ENCODE measurements around the gene PPFIA2.
A peak's percentile ranks its signal among the peaks of the same experiment; 100 is the strongest.

Gene PPFIA2

GRCh38 chr12:81633127-81633526, 126.0 kb downstream of the PPFIA2 start:
- TF ChIP-seq POLR2AphosphoS5 (IDR thresholded peaks at IDR 0.05; ENCODE audit: borderline replicate concordance, low read depth, low read length), result no peak
- H3K9ac ChIP-seq (ENCODE audit: insufficient read length), result peak overlapping the region; percentile 0
- no peak for DNase-seq (ENCODE audit: low read depth, low spot score)
- no peaks in the 10 kb centered on the region for H3K36me3 ChIP-seq (ENCODE audit: insufficient read depth, low read length)
- no peaks in the 10 kb centered on the region for H3K9me3 ChIP-seq (ENCODE audit: low read depth, low read length)
- H3K27ac ChIP-seq, result peak overlapping the region; percentile 26
- H3K4me3 ChIP-seq, result no peak overlapping the region; the same call in 1 of the 2 replicates

- Histone ChIP-seq H3K36me3 (ENCODE audit: insufficient read depth, low read length) (no peaks in the 10 kb centered on the region), H3K27ac (no peak overlapping the region), H3K9ac (ENCODE audit: insufficient read length) (no peak overlapping the region), H3K9me3 (ENCODE audit: low read depth, low read length) (no peaks in the 10 kb centered on the region), H3K4me3 (0 out of 2 replicates have a peak overlapping the region, but pooled peaks have one; percentile 27)
- DNase-seq (ENCODE audit: low read depth, low spot score), result peak; percentile 72
- no peak for TF ChIP-seq EZH2 (IDR thresholded peaks at IDR 0.05)
- no peak for TF ChIP-seq FOXP2 (optimal IDR thresholded peaks at IDR 0.05; ENCODE audit: control extremely low read depth, extremely low read length, insufficient read depth)
- no peak for TF ChIP-seq POLR2AphosphoS5 (IDR thresholded peaks at IDR 0.05; ENCODE audit: borderline replicate concordance, low read depth, low read length)
Observed at GRCh38 chr12:81627336-81628189, 131.6 kb downstream of the PPFIA2 start.

GRCh38 chr12:81626406-81626805, 132.7 kb downstream of the PPFIA2 start:
- TF ChIP-seq FOXP2 (optimal IDR thresholded peaks at IDR 0.05; ENCODE audit: control extremely low read depth, extremely low read length, insufficient read depth) (no peak), POLR2AphosphoS5 (IDR thresholded peaks at IDR 0.05; ENCODE audit: borderline replicate concordance, low read depth, low read length) (no peak), EZH2 (IDR thresholded peaks at IDR 0.05) (no peak)
- DNase-seq (ENCODE audit: low read depth, low spot score), result no peak
- no peak overlapping the region for H3K27ac ChIP-seq
- H3K36me3 ChIP-seq (ENCODE audit: insufficient read depth, low read length), result no peaks in the 10 kb centered on the region
- H3K9ac ChIP-seq (ENCODE audit: insufficient read length), result no peak overlapping the region
- H3K4me3 ChIP-seq, result no peak overlapping the region
- no peaks in the 10 kb centered on the region for H3K9me3 ChIP-seq (ENCODE audit: low read depth, low read length)

- no peak for DNase-seq (ENCODE audit: low read depth, low spot score)
- Histone ChIP-seq H3K27ac (no peak overlapping the region), H3K9ac (ENCODE audit: insufficient read length) (no peak overlapping the region), H3K36me3 (ENCODE audit: insufficient read depth, low read length) (no peaks in the 10 kb centered on the region), H3K4me3 (no peak overlapping the region), H3K9me3 (ENCODE audit: low read depth, low read length) (no peaks in the 10 kb centered on the region)
- TF ChIP-seq POLR2AphosphoS5 (IDR thresholded peaks at IDR 0.05; ENCODE audit: borderline replicate concordance, low read depth, low read length) (no peak), EZH2 (IDR thresholded peaks at IDR 0.05) (no peak), FOXP2 (optimal IDR thresholded peaks at IDR 0.05; ENCODE audit: control extremely low read depth, extremely low read length, insufficient read depth) (no peak)
Observed at GRCh38 chr12:81617915-81618314, 141.2 kb downstream of the PPFIA2 start.

- Histone ChIP-seq H3K9me3 (ENCODE audit: low read depth, low read length) (no peaks in the 10 kb centered on the region), H3K4me3 (no peak overlapping the region), H3K36me3 (ENCODE audit: insufficient read depth, low read length) (no peaks in the 10 kb centered on the region), H3K27ac (no peak overlapping the region), H3K9ac (ENCODE audit: insufficient read length) (no peak overlapping the region)
- TF ChIP-seq FOXP2 (optimal IDR thresholded peaks at IDR 0.05; ENCODE audit: control extremely low read depth, extremely low read length, insufficient read depth), result no peak
- TF ChIP-seq POLR2AphosphoS5 (IDR thresholded peaks at IDR 0.05; ENCODE audit: borderline replicate concordance, low read depth, low read length), result no peak
- no peak for TF ChIP-seq EZH2 (IDR thresholded peaks at IDR 0.05)
- DNase-seq (ENCODE audit: low read depth, low spot score), result no peak
Observed at GRCh38 chr12:81615026-81615588, 144.0 kb downstream of the PPFIA2 start.

- Histone ChIP-seq H3K9me3 (ENCODE audit: low read depth, low read length) (no peaks in the 10 kb centered on the region), H3K36me3 (ENCODE audit: insufficient read depth, low read length) (no peaks in the 10 kb centered on the region), H3K4me3 (no peak overlapping the region), H3K9ac (ENCODE audit: insufficient read length) (no peak overlapping the region), H3K27ac (no peak overlapping the region)
- DNase-seq (ENCODE audit: low read depth, low spot score), result no peak
- no peak for TF ChIP-seq FOXP2 (optimal IDR thresholded peaks at IDR 0.05; ENCODE audit: control extremely low read depth, extremely low read length, insufficient read depth)
- TF ChIP-seq EZH2 (IDR thresholded peaks at IDR 0.05), result no peak
- no peak for TF ChIP-seq POLR2AphosphoS5 (IDR thresholded peaks at IDR 0.05; ENCODE audit: borderline replicate concordance, low read depth, low read length)
Observed at GRCh38 chr12:81610955-81611889, 147.9 kb downstream of the PPFIA2 start.

- Histone ChIP-seq H3K9me3 (ENCODE audit: low read depth, low read length) (no peaks in the 10 kb centered on the region), H3K4me3 (peak overlapping the region; percentile 17; the same call in 1 of the 2 replicates), H3K36me3 (ENCODE audit: insufficient read depth, low read length) (no peaks in the 10 kb centered on the region), H3K27ac (no peak overlapping the region), H3K9ac (ENCODE audit: insufficient read length) (no peak overlapping the region)
- TF ChIP-seq EZH2 (IDR thresholded peaks at IDR 0.05) (no peak), FOXP2 (optimal IDR thresholded peaks at IDR 0.05; ENCODE audit: control extremely low read depth, extremely low read length, insufficient read depth) (no peak), POLR2AphosphoS5 (IDR thresholded peaks at IDR 0.05; ENCODE audit: borderline replicate concordance, low read depth, low read length) (no peak)
- no peak for DNase-seq (ENCODE audit: low read depth, low spot score)
Observed at GRCh38 chr12:81597928-81598604, 161.1 kb downstream of the PPFIA2 start.
